Upper lobe of left lung (tissue), 6 donors: Measurements from ENCODE around the gene BEGAIN. TPM values are rescaled to one million over a fixed set of nuclear protein-coding genes. Genes with fewer than 3 reads are reported as not detected.

Experiments
- ATAC-seq, 2 donors: fragments of 200-7000 bp; cut with Tn5 transposase; one replicate each; pipeline ENCODE4 v1.9.1; 2022; ENCODE audit warnings: mild to moderate bottlenecking in 2 of 2, moderate library complexity in 2 of 2; ENCODE audit not compliant: low FRiP score in 2 of 2
- DNase-seq, 2 donors: peaks; one replicate each; pipeline ENCODE4 v3.0.0-alpha.2; 2019 to 2020
- H3K27ac ChIP-seq, 4 donors: fragments of 200-600 bp; sonication (generic); one replicate each; pipeline ENCODE4 v1.5.1; 2016 to 2019
- H3K27me3 ChIP-seq, 4 donors: fragments of 200-600 bp; sonication (generic); one replicate each; pipeline ENCODE4 v1.5.1; 2017 to 2019
- H3K36me3 ChIP-seq, 4 donors: fragments of 200-600 bp; sonication (generic); one replicate each; pipeline ENCODE4 v1.5.1; 2016 to 2019
- H3K4me1 ChIP-seq, 4 donors: fragments of 200-600 bp; sonication (generic); one replicate each; pipeline ENCODE4 v1.5.1; 2018 to 2019
- H3K4me3 ChIP-seq, 4 donors: fragments of 200-600 bp; sonication (generic); one replicate each; pipeline ENCODE4 v1.5.1; 2017 to 2019; ENCODE audit warnings: mild to moderate bottlenecking in 2 of 4, moderate library complexity in 1 of 4
- H3K9me3 ChIP-seq, 4 donors: fragments of 200-600 bp; sonication (generic); one replicate each; pipeline ENCODE4 v1.5.1; 2018 to 2019
- CTCF ChIP-seq, 6 experiments: fragments of 450-650 bp in 4 of 6; fragments of 200-600 bp in 2 of 6; sonication (generic) in 2 of 6; IDR thresholded peaks; one replicate each; pipeline ENCODE4 v1.5.1; 2016 to 2019; ENCODE audit warnings: antibody characterized with exemption in 6 of 6
- EP300 ChIP-seq, 4 donors: sonication (generic); formaldehyde crosslinking; IDR thresholded peaks; one replicate each; pipeline ENCODE4 v1.5.1; 2017; ENCODE audit warnings: antibody characterized with exemption in 4 of 4, control low read depth in 2 of 4
- POLR2A ChIP-seq, 4 donors: fragments of 450-650 bp; IDR thresholded peaks; one replicate each; pipeline ENCODE4 v1.5.1; 2016 to 2017; ENCODE audit warnings: antibody characterized with exemption in 4 of 4, mild to moderate bottlenecking in 2 of 4
- POLR2AphosphoS5 ChIP-seq, 2 donors: sonication (generic); formaldehyde crosslinking; IDR thresholded peaks; one replicate each; pipeline ENCODE4 v1.5.1; 2017; ENCODE audit warnings: antibody characterized with exemption in 2 of 2
- WGBS, 2 donors: methylation state at CpG; one replicate each; pipeline ENCODE4 v1.1.5; 2017 to 2018; 5-methylcytosine and 5-hydroxymethylcytosine counted together
- total RNA-seq, 6 donors: library from RNA; depleted of rRNA in 4 of 6; stranded (reverse); fragments of >200 nt in 4 of 6; gene quantifications; one replicate each; pipeline versions ENCODE4 v1.1.0 to v1.2.1, GENCODE V29; 2016 to 2021
- donor health status: DM: no; HTN: no; CAD: no; lungs with moderate emphysema.
- donor health status: DM: no; HTN: yes; CAD: no; lungs with severe emphysema.

BEGAIN gene
- total RNA-seq, 6 donors from 2014 or later, result under 0.01 to 2.0 (median 0.88) TPM

- ATAC-seq (no peak), DNase-seq (peak in 1 of 2 donors; percentile 64)
- Histone ChIP-seq H3K27me3 (no peaks in the 10 kb centered on the region), H3K4me3 (no peak overlapping the region), H3K9me3 (peaks cover 4 to 9% (median 6%) of the 10 kb centered on the region in 4 donors), H3K27ac (no peak overlapping the region), H3K4me1 (no peaks in the 10 kb centered on the region), H3K36me3 (no peaks in the 10 kb centered on the region)
- TF ChIP-seq EP300 (IDR thresholded peaks at IDR 0.05) (no peak), POLR2A (IDR thresholded peaks at IDR 0.05) (no peak), CTCF (IDR thresholded peaks at IDR 0.05) (no peak), POLR2AphosphoS5 (IDR thresholded peaks at IDR 0.05) (no peak)
- 93% methylated on average over 24 of the region's 24 CpGs for WGBS, 2 donors
Measured at GRCh38 chr14:100604709-100605108, 17.5 kb upstream of the BEGAIN start.

GRCh38 chr14:100604121-100604501 lies 16.9 kb upstream of the BEGAIN start:
- DNase-seq (no peak), ATAC-seq (no peak)
- 75 to 85% methylated on average over 8 to 13 of the region's 13 CpGs for WGBS, 2 donors

GRCh38 chr14:100603341-100604120 lies 16.3 kb upstream of the BEGAIN start:
- TF ChIP-seq POLR2AphosphoS5 (IDR thresholded peaks at IDR 0.05), result no peak
- WGBS, 2 donors, result 54 to 69% methylated on average over 15 to 18 of the region's 18 CpGs
- no peak for DNase-seq

More at GRCh38 chr14:100604121-100604501, 16.9 kb upstream of the BEGAIN start:
- Histone ChIP-seq H3K4me3 (no peak overlapping the region), H3K9me3 (peaks cover 4 to 9% (median 6%) of the 10 kb centered on the region in 4 donors), H3K27me3 (no peaks in the 10 kb centered on the region), H3K36me3 (no peaks in the 10 kb centered on the region), H3K4me1 (no peaks in the 10 kb centered on the region), H3K27ac (no peak overlapping the region)
- no peak for TF ChIP-seq POLR2A (IDR thresholded peaks at IDR 0.05)
- TF ChIP-seq POLR2AphosphoS5 (IDR thresholded peaks at IDR 0.05), result no peak
- no peak for TF ChIP-seq CTCF (IDR thresholded peaks at IDR 0.05)
- no peak for TF ChIP-seq EP300 (IDR thresholded peaks at IDR 0.05)

GRCh38 chr14:100602621-100603230 lies 15.5 kb upstream of the BEGAIN start:
- WGBS, 2 donors, result 62 to 69% methylated on average over 7 of the region's 7 CpGs
- TF ChIP-seq POLR2A (IDR thresholded peaks at IDR 0.05) (no peak), POLR2AphosphoS5 (IDR thresholded peaks at IDR 0.05) (no peak), EP300 (IDR thresholded peaks at IDR 0.05) (no peak), CTCF (IDR thresholded peaks at IDR 0.05) (no peak)
- peak in 1 of 2 donors; percentile 49 for ATAC-seq
- H3K4me3 ChIP-seq, result no peak overlapping the region
- peaks cover 4 to 9% (median 6%) of the 10 kb centered on the region in 4 donors for H3K9me3 ChIP-seq
- H3K27ac ChIP-seq, result no peak overlapping the region
- no peaks in the 10 kb centered on the region for H3K36me3 ChIP-seq
- DNase-seq, result no peak
- H3K27me3 ChIP-seq, result no peaks in the 10 kb centered on the region
- no peaks in the 10 kb centered on the region for H3K4me1 ChIP-seq

More at GRCh38 chr14:100603341-100604120, 16.3 kb upstream of the BEGAIN start:
- Histone ChIP-seq H3K9me3 (peaks cover 4 to 9% (median 6%) of the 10 kb centered on the region in 4 donors), H3K36me3 (no peaks in the 10 kb centered on the region), H3K4me3 (no peak overlapping the region), H3K4me1 (no peaks in the 10 kb centered on the region), H3K27ac (no peak overlapping the region), H3K27me3 (no peaks in the 10 kb centered on the region)
- peak in 1 of 2 donors; percentile 52 for ATAC-seq

- ATAC-seq (no peak), DNase-seq (no peak)
- no peaks in the 10 kb centered on the region for H3K36me3 ChIP-seq
- 74 to 86% methylated on average over 4 of the region's 4 CpGs for WGBS, 2 donors
- no peaks in the 10 kb centered on the region for H3K4me1 ChIP-seq
- no peaks in the 10 kb centered on the region for H3K27me3 ChIP-seq
- H3K9me3 ChIP-seq, result peaks cover 4 to 9% (median 6%) of the 10 kb centered on the region in 4 donors
- no peak for TF ChIP-seq EP300 (IDR thresholded peaks at IDR 0.05)
- no peak for TF ChIP-seq POLR2AphosphoS5 (IDR thresholded peaks at IDR 0.05)
- no peak for TF ChIP-seq CTCF (IDR thresholded peaks at IDR 0.05)
- no peak for TF ChIP-seq POLR2A (IDR thresholded peaks at IDR 0.05)
- no peak overlapping the region for H3K4me3 ChIP-seq
- H3K27ac ChIP-seq, result no peak overlapping the region
Measured at GRCh38 chr14:100601914-100602313, 14.7 kb upstream of the BEGAIN start.
